HT-29 (cell line): Measurements from ENCODE around the gene ALG10B. TPM values are rescaled to one million over a fixed set of nuclear protein-coding genes. Genes with fewer than 3 reads are reported as not detected.

Experiments used
- small RNA-seq: library from RNA; depleted of rRNA; stranded (forward); fragments of <200 nt; gene quantifications from one replicate; pipeline ENCODE3, GENCODE V24; 2014
- total RNA-seq: library from RNA; depleted of rRNA; stranded (reverse); fragments of >200 nt; shearing (Covaris generic); gene quantifications from 2 replicates; pipeline ENCODE4 v1.2.3, GENCODE V29; 2014

ALG10B gene
- total RNA-seq, 1 experiment from 2014 or later, result 6.3 TPM

Small RNA genes lying within 50 kb of the gene (small RNA-seq; reads per million reads assigned to genes)
- gene RF00019, result not detected
